Esophagus squamous epithelium (tissue), 5 donors: Measurements from ENCODE around the gene OPRM1. TPM values are rescaled to one million over a fixed set of nuclear protein-coding genes. Genes with fewer than 3 reads are reported as not detected.

ENCODE experiments used
- DNase-seq: peaks from one replicate; lab custom pipeline; 2025; lab: John Stamatoyannopoulos, UW
- H3K27ac ChIP-seq, 4 donors: fragments of 200-600 bp; sonication (generic); one replicate each; pipeline ENCODE4 v1.5.1; 2016 to 2019; ENCODE audit warnings: mild to moderate bottlenecking in 1 of 4
- H3K27me3 ChIP-seq, 4 donors: fragments of 200-600 bp; sonication (generic); 1 replicate in 3 of 4; 2 replicates in 1 of 4; pipeline versions ENCODE4 v1.5.1 to v1.6.0; 2017 to 2021; ENCODE audit warnings: antibody characterized with exemption in 1 of 4
- H3K36me3 ChIP-seq, 3 donors: fragments of 200-600 bp; sonication (generic); one replicate each; pipeline ENCODE4 v1.5.1; 2016 to 2019
- H3K4me1 ChIP-seq, 3 donors: fragments of 200-600 bp; sonication (generic); one replicate each; pipeline ENCODE4 v1.5.1; 2017 to 2019
- H3K4me3 ChIP-seq, 4 donors: fragments of 200-600 bp; sonication (generic); 1 replicate in 3 of 4; 2 replicates in 1 of 4; pipeline ENCODE4 v1.5.1; 2016 to 2019; ENCODE audit warnings: mild to moderate bottlenecking in 2 of 4, moderate library complexity in 1 of 4
- H3K9me3 ChIP-seq, 3 donors: fragments of 200-600 bp; sonication (generic); one replicate each; pipeline ENCODE4 v1.5.1; 2016 to 2019
- CTCF ChIP-seq, 6 experiments: fragments of 450-650 bp in 4 of 6; fragments of 200-600 bp in 2 of 6; sonication (generic) in 2 of 6; IDR thresholded peaks; one replicate each; pipeline ENCODE4 v1.5.1; 2016 to 2019; ENCODE audit warnings: antibody characterized with exemption in 6 of 6, mild to moderate bottlenecking in 4 of 6, moderate library complexity in 4 of 6
- POLR2A ChIP-seq, 4 donors: fragments of 450-650 bp; IDR thresholded peaks; one replicate each; pipeline ENCODE4 v1.6.1; 2017; ENCODE audit warnings: antibody characterized with exemption in 4 of 4, mild to moderate bottlenecking in 4 of 4, moderate library complexity in 3 of 4
- WGBS, 2 donors: methylation state at CpG; one replicate each; pipeline ENCODE4 v1.1.5; 2018; 5-methylcytosine and 5-hydroxymethylcytosine counted together
- intact Hi-C: fragments of 100-400 bp; cut with DNase I; formaldehyde crosslinking; loops from one replicate; pipeline ENCODE4 v1.15.0; 2022
- total RNA-seq, 4 donors: library from RNA; depleted of rRNA; stranded (reverse); fragments of >200 nt; gene quantifications; one replicate each; pipeline ENCODE4 v1.1.0, GENCODE V29; 2016
- donor health status: DM: yes; HTN: yes; CAD: no.

The OPRM1 gene
- total RNA-seq, 4 donors from 2014 or later: not detected

GRCh38 chr6:154230910-154231595 lies 192.0 kb downstream of the OPRM1 start:
- Histone ChIP-seq H3K4me3 (no peak overlapping the region), H3K36me3 (no peaks in the 10 kb centered on the region), H3K27me3 (no peaks in the 10 kb centered on the region), H3K27ac (no peak overlapping the region), H3K4me1 (peaks cover 0 to 13% (median 0%) of the 10 kb centered on the region in 3 donors), H3K9me3 (no peaks in the 10 kb centered on the region)
- DNase-seq: no peak
- TF ChIP-seq POLR2A (IDR thresholded peaks at IDR 0.05) (no peak), CTCF (IDR thresholded peaks at IDR 0.05) (no peak)
- intact Hi-C loops: no loop called here
- 84 to 86% methylated on average over 5 of the region's 5 CpGs for WGBS, 2 donors

GRCh38 chr6:154232013-154232910 lies 193.2 kb downstream of the OPRM1 start:
- H3K4me1 ChIP-seq: peaks cover 0 to 13% (median 0%) of the 10 kb centered on the region in 3 donors
- H3K9me3 ChIP-seq: no peaks in the 10 kb centered on the region
- no peaks in the 10 kb centered on the region for H3K36me3 ChIP-seq
- WGBS, 2 donors: 57 to 66% methylated on average over 7 of the region's 7 CpGs
- no peaks in the 10 kb centered on the region for H3K27me3 ChIP-seq
- TF ChIP-seq CTCF (IDR thresholded peaks at IDR 0.05) (no peak), POLR2A (IDR thresholded peaks at IDR 0.05) (no peak)
- no peak overlapping the region for H3K27ac ChIP-seq
- no peak for DNase-seq
- no peak overlapping the region for H3K4me3 ChIP-seq
- intact Hi-C loops: no loop called here

- H3K36me3 ChIP-seq: no peaks in the 10 kb centered on the region
- H3K4me3 ChIP-seq: no peak overlapping the region
- DNase-seq: no peak
- TF ChIP-seq CTCF (IDR thresholded peaks at IDR 0.05) (no peak), POLR2A (IDR thresholded peaks at IDR 0.05) (no peak)
- intact Hi-C loops: no loop called here
- no peak overlapping the region for H3K27ac ChIP-seq
- H3K27me3 ChIP-seq: no peaks in the 10 kb centered on the region
- peaks cover 0 to 14% (median 0%) of the 10 kb centered on the region in 3 donors for H3K4me1 ChIP-seq
- H3K9me3 ChIP-seq: no peaks in the 10 kb centered on the region
- WGBS, 2 donors: 92 to 100% methylated on average over 2 of the region's 2 CpGs
Observed at GRCh38 chr6:154233383-154233782, 194.3 kb downstream of the OPRM1 start.

- Histone ChIP-seq H3K27me3 (no peaks in the 10 kb centered on the region), H3K4me1 (peaks cover 0 to 22% (median 6%) of the 10 kb centered on the region in 3 donors), H3K27ac (no peak overlapping the region), H3K9me3 (no peaks in the 10 kb centered on the region), H3K36me3 (no peaks in the 10 kb centered on the region), H3K4me3 (no peak overlapping the region)
- no peak for DNase-seq
- TF ChIP-seq POLR2A (IDR thresholded peaks at IDR 0.05) (no peak), CTCF (IDR thresholded peaks at IDR 0.05) (no peak)
- WGBS, 2 donors: 83 to 91% methylated on average over 4 of the region's 4 CpGs
- intact Hi-C loops: no loop called here
Observed at GRCh38 chr6:154234019-154234772, 195.2 kb downstream of the OPRM1 start.
